ENCODE measurements around the gene TGDS.

TGDS gene

DNA sequence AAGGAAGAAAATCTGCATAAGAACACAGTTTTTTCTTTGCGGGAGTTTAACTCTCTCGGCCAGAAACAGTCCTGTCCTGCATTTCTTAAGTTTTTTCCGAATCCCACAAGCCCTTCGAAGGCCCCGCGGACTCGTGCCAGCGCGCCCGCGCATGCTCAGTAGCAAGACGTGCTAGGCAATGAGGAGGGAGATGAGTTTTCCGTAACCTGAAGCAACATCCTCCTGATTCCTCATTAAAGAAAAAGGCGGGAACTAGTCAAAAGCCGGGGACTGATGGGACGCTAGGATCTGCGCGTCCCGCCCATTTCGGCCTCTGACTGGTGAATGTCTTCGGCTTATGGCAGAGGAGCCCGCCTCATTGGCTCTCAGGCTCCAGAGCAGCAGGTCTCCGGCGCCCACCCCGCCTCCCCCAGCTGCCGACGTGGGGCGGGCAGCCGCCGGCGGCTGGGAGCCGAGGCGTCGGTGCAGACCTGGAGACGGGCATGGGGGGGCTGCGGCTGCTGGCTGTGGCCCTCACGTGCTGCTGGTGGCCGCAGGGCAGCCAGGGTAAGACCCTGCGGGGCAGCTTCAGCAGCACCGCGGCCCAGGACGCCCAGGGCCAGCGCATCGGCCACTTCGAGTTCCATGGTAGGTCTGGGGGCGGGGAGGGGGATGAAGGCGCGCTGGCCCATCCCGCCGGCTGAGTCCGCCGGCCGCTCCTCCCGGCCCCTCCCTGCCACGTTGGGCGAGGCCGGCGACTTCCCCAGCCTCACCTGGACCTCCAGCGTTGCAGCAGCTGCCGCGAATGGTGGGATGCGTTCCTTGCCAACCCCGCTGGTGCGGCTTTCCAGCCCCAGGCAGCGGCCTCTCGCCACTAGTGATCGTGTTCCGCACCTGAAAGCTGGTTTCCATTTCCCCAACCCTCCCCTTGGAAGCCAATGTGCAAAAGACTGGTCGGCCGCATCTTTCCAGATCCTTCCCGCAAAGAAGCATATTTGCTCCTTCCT lies 5.8 kb upstream of the TGDS start, which contains the start of gene GPR180:
Gene GPR180, plus strand, starts transcription at position 412 of the 986 bp plus-strand sequence. Its CDS starts 71 bp downstream, at position 483.
- DNase-seq (ENCODE audit: low spot score) = peak; percentile 97

DNA sequence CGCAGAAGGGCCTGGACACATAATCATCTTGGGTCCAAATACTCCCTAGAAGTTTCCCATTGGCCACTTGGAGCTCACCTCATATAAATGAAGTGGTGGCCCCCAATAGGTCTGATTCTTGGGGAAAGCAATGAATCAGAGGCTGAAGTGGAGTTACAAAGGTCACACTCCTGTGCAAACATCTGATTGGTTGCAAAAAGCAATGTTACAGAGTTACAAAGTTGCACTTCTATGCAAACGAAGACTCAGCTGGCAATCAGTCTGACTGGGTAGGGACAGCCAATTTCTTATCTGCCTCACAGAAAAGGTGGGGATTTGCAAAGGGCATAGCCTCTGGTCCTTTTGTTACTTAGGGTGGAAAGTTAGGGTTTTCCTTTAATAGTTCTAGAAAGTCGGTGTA lies 3.9 kb upstream of the TGDS start:
- no peak for DNase-seq (ENCODE audit: low spot score)

DNA sequence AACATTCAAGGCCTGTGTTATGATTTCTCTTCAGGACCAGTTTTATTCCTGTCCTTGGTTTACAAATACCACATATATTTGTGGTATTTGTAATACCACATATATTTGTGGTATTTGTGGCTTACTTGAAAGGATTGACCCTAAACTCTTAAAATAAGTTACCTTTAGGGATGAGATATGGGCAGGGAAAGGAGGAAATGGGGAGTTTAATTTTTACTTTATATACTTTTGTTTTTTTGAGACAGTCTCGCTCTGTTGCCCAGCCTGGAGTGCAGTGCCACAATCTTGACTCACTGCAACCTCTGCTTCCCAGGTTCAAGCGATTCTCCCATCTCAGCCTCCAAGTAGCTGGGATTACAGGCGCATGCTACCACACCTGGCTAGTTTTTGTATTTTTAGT lies 2.3 kb upstream of the TGDS start:
- DNase-seq (ENCODE audit: low spot score) = no peak

DNA sequence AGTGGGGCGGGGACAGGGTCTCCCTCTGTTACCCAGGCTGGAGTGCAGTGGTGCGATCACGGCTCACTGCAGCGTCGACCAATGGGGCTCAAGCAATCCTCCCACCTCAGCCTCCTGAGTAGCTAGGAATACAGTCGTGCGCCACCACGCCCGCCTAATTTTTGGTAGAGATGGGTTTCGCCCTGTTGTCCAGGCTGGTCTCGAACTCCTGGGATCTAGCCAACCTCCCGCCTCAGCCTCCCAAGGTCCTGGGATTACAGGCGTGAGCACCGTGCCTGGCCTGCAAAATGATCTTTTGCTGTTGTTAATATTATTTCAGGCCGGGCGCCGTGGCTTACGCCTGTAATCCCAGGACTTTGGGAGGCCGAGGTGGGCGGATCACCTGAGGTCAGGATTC lies 621 bp upstream of the TGDS start:
- no peak for DNase-seq (ENCODE audit: low spot score)

DNA sequence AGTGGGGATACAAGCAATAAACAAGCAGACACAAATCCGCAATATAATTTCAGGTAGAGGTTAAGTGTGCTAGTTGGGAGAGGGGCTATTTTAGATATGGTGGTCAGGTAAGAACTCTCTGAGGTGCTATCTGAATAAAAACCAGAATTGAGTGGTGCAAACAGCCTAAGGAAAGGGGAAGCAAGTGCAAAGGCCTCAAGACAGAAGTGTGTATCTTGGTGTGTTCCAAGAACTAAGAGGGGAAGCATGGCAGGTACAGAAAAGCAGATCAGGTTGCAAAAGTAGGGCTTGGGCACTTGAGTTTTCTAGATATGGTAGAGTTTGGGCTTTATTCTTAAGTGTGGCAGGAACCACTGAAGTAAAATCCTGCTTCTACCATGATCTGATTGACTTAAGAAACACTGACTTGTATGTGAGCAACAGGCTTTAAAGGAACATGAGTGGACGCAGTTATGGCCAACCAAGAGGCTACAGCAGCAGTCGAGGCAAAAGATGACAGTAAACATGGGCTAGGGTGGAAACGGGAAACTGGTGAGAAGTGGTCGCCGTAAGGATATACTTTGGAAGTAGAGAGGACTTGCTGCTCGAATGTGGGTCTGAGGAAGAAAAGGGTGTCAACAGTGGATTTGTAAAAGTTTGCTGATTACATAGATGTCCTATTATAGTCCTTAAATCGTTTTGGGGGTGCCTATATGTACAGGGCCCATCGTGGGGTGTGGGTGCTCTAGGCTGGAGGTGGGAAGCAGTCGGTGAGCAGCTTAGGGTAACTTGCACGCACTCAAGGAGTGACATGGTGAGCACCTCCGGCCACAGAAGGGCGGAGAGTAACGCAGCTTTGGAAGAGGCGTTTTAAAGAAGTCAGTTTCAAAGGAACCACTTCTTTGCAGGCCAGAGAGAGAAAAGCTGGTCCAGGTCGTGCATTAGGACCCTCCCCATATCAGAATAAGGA lies 677 bp downstream of the TGDS start:
- peak; percentile 36 for DNase-seq (ENCODE audit: low spot score)

DNA sequence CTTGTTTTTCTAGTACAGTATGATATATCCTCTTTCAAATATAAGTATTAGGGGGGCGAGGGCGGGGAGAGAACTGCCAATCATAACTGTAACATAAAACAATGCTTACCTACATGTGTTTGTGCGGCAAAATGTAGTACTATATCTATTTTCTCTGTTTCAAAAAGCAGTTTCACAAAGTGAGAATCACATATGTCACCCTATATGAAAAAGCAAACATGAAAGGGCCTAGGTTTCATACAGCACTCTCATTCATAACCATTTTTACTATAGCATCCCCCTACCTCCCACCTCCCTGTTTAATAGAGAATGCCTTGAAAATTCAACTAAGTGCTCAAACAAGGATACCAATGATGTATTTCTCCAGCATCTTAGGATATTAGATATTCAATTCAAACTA lies 5.2 kb downstream of the TGDS start:
- no peak for DNase-seq (ENCODE audit: low spot score)

DNA sequence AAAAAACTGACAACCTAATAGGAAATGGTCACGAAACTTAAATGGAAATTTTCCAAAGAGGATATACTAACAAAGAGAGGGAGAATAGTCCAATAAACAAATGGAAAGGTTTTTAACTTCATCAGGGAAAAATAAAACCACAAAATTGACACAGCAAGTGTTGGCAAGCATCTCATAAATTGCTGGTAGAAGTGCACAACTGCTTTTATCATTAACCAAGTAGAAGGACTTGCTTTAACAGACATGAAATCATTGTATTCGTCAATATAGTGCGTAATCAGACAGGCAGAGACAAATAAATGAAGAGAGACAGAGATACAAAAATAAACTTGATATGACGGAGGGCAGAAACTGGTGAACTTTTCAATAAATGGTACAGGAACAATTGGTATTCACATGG lies 7.4 kb downstream of the TGDS start:
- DNase-seq (ENCODE audit: low spot score) = no peak

DNA sequence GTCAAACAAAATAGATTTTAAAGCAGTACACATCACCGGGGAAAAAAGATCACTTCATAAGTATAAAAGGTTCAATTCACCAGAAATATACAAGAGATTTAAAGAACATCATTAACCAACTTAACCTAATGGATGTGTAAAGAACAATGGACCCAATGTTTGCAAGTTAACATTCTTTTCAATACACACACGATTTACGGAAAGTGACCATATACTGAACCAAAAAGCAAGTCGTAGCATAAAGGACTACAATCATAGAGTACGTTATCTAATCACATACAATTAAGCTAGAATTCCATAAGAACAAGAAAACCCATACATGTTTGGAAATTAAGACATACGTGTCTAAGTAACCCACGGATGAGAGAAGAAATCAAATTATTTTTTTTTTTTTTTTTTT lies 9.6 kb downstream of the TGDS start:
- no peak for DNase-seq (ENCODE audit: low spot score)

DNA sequence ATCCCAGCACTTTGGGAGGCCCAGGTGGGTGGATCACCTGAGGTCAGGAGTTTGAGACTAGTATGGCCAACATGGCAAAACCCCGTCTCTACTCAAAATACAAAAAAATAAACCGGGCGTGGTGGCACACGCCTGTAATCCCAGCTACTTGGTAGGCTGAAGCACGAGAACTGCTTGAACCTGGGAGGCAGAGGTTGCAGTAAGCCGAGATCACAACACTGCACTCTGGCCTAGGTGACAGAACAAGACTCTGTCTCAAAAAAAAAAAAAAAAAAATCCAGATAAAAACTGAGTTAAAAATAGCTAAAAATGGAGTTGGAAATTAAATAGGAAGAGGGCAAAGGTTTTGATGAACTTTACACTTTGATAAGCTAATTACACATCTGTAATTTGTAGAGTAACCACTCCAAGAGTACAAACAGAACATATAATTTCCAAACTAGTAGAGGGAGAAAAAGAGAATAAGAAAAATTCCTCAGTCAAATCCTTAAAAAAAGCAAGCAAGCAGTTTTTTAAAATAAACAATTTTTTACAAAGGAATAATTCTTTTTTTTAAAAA lies 10.3 kb downstream of the TGDS start:
- DNase-seq (ENCODE audit: low spot score) = no peak

DNA sequence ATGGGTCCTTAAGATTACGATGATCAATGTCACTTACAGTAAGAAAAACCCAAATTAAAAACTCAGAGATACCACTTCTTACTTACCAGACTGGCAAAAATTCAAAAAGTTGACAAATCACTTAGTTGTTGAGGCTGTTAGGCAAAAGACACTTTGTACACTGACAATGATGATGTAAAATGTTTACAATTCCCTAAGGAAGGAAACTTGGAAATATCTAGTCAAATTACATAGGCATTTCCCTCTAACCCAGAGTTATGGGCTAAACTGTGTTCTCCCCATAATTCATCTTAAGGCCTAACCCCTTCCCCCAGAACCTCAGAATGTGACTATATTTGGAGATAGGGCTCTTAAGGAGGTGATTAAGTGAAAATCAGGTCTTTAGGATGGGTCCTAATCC lies 12.0 kb downstream of the TGDS start:
- no peak for DNase-seq (ENCODE audit: low spot score)

DNA sequence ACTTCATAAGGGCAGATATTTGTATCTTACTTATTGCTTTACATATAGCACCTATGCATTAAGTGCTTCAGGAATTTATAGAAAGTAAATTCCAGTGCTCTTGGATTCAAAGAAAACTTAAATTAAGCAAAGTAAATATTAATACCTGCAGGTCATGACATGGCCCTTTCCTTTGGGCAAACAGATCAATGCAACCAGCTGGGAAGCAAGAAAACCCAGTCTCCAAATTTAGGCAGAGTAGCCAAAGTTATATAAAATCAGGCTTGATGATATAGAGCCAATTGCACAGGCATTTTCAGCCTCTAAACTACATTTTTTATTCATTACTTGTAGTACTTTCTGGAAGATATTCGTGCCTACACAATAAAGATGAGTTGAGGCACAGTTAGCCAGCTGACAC lies 16.9 kb downstream of the TGDS start:
- DNase-seq (ENCODE audit: low spot score) = no peak

DNA sequence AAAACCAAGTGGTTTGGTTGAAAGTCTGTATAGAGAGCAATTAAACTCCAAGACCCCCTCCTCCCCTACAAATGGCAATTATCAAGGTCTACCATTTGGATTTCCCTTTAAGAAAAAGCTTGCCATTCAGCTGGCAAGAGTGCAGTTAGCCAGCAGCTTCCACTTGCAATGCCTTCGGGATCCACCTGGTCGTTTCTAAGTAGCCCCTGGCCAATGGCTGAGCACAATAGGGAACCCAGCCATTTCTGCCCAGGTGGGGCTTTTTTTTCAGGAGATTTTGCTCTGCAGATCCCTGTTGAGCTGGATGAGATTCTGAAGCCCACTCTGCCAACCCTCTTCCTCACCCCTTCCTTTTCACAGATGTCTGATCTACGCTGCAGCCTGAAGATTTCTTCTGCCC lies 26.3 kb downstream of the TGDS start:
- DNase-seq (ENCODE audit: low spot score) = no peak

DNA sequence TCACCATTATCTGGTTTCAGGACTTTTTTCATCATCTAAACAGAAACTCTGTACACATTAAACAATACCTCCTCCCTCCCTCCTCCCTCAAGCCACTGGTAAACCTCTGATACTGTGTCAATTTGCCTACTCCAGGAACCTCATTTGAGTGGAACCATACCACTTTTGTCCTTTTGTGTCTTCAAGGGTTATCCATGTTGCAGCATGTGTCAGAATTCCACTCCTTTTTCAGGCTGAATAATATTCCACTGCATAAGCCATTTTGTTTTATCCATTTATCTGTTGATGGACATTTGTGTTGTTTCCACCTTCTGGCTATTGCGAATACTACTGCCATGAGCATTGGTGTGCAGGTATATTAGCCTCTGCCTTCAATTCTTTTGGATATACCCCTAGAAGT lies 27.5 kb downstream of the TGDS start:
- DNase-seq (ENCODE audit: low spot score) = no peak

DNA sequence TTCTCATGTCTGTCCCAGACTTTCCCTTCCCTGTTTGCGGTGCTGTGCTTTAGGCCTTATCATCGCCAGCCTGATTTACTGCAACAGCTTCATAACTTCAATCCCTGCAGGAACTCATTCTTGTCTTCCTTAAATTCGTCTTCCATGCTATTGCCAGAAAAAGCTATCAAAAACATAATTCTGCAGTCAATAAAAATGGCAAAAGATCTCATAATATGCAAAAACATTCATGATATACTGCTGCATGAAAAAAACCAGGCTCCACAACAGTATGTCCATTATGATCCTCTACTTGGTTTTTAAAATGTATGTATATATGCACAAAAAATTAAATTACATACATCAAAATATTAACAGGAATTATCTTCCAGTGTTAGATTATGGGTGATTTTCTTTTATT lies 28.4 kb downstream of the TGDS start:
- no peak for DNase-seq (ENCODE audit: low spot score)

DNA sequence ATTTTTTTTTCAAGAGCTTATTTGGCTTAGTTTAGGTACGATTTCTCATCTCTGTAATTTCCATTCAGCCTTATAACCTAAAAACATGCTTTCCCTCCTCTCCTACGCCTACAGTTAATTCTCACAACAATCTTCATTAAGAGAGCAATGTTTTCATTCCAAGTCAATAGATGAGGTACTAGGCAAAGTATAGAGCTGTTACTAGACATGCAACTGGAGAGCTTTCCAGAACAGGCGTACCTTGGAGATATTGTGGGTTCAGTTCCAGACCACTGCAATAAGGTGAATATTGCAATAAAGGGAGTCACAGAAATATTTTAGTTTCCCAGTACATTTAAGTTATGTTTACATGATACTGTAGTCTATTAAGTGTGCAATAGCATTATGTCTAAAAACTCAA lies 34.8 kb downstream of the TGDS start:
- DNase-seq (ENCODE audit: low spot score) = no peak

DNA sequence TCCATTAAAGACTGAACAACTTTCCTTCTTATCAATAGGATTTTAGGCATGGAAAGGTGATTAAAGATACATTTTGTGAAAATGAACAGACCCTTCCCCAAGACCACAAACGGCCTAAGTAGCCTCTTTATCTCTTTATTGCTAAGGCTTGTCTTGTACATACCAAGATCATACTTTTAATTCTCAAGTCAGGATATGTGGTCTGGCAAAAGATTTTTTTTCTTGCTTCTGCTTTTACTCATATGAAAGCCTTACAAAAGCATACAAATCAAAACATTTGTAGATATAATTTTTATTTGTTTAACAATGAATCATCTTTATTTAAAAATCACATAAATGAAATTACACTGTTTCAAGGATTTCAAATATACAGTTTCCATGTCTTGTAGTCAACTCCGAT lies 35.8 kb downstream of the TGDS start:
- DNase-seq (ENCODE audit: low spot score) = no peak

DNA sequence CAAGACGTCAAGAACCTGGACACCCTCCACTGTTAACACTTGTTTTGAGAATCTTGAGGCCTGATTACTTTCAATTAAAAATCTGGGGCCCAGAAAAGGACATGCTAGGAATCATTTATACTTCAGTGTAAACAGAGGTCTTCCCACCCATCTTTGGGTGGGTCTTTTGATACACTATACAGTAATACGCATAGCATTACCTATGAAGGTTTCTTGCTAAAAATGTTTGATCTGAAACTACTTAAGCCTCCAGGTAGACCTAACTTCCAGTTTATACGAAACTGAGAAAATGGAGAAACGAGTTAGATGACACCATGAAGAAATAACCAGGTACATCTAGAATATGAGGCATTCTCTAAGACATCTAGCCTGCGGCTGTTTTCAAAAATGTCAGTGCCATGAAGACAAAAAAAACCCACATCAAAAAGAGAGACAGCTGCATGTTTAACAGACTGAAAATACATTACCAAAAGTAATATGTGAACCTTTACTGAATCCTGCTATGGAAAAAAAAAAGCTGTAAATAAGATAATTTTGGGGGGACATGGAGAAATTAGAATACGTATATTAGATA lies 36.6 kb downstream of the TGDS start:
- DNase-seq (ENCODE audit: low spot score) = no peak

DNA sequence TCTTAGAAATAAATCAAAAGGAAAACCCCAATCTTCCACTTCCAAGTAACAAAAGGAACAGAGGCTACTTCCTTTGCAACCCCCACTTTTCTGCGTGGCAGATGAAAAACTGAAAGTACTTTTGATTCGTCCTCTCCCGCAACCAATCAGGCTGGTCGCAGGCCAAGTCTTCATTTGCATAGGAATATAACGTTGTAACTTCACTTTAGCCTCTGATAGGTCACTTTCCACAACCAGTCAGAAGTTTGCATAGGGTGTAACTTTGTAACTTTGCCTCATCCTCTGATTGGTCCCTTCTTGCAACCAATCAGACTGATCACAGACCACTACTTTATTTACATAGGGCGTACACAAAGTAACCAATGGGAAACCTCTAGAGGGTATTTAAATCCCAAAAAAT lies 37.2 kb downstream of the TGDS start:
- DNase-seq (ENCODE audit: low spot score) = no peak

DNA sequence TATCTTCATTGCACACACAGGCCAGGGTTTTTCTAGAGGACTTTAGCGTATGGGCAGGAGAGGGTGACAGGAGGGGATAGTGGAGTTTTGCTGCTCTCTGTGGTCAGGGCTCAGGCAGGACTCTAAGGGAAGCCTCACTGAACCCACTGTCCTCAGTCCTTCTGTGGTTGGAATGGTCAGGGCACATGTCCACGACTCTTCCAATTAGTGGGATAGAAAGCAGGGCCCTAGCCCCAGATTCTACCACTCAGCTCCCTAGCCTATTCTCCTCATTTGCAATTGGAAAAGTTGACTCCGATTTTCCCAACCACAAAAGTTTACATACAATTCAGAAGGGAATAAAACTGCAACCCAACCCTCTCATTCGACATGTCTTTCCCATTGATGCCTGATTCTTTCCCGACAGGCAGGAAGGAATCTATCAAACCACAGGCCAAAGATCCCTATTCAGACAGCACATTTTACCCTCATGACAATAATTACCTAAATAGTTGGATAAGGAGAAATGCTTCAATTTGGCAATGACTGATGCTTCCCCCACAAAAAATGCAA lies 38.2 kb downstream of the TGDS start:
- no peak for DNase-seq (ENCODE audit: low spot score)

DNA sequence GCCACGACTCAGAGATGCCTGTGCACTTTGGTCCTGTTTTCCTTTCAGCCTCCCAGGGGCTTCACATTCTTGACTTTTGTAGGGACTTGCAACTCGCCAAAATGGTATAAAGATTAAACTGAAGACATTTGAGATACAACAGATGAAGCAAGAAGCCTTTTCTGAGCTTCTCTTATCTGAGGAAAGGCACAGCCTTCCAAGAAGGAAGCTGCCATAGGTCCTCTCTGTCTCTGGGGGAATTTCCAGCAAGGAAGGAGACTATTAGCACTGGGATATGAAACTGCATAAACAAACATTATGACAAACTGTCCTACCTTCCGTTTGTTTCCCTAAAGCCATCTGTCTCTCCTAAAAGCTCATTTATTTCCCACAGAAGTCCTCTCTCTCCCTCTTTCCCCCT lies 39.3 kb downstream of the TGDS start:
- no peak for DNase-seq (ENCODE audit: low spot score)

DNA sequence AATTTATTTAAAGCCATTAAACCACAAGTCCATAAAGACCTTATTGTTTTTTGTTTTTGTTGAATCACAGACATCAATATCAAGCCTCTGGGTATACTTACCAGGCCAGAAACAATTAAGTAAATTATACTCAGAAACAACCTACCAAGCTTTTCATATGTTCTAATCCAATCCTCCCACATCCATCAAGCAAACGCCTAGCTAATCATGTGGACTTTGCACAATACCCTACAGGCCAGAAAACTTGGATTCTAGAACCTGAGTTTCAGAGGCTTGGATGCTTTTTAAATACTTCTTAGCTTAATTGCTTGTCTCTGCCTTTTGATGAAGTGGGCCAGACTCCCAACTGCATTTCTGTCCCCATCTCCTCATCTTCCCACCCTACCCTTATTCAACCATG lies 39.9 kb downstream of the TGDS start:
- no peak for DNase-seq (ENCODE audit: low spot score)

DNA sequence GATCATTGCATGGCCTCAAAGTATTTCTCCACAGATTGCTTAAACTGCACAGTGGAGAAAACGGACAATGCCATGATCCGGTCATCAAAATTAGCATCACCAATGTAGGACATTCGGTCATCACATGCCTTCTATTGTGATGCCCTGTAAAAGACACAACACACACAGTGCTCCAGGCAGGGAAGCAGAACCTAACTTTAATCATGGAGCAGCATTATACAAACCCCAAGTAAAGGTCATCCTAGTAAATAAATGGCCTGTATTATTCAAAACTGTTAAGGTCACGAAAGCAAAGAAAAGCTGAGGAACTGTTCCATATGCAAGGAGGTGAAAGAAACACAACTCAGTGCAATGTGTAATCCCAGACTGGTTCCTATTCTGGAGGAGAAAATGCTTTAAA lies 42.2 kb downstream of the TGDS start:
- no peak for DNase-seq (ENCODE audit: low spot score)

Data from AG08396 (cell line).